Memory B cell (primary cell): ENCODE results near the gene ATP11A.
"Not testable (repeated sequence)": the region's sequence is repeated elsewhere in the genome, so short reads cannot be mapped to it uniquely, and the experiment has no call there.

Experiments used
- ATAC-seq: fragments of 150-1000 bp; cut with Tn5 transposase; 2 replicates; pipeline ENCODE4 v1.10.0; 2021; ENCODE audit warnings: low read depth, mild to moderate bottlenecking, moderate library complexity
- DNase-seq, 2 donors: peaks; one replicate each; pipeline ENCODE4 v3.0.0; 2022; ENCODE audit warnings: low spot score in 2 of 2
- H3K27ac Mint-ChIP-seq: one replicate; pipeline ENCODE4 v1.8.0; 2022; ENCODE audit warnings: mild to moderate bottlenecking, moderate library complexity, mixed read lengths
- H3K27me3 Mint-ChIP-seq: one replicate; pipeline ENCODE4 v1.8.0; 2022; ENCODE audit warnings: mixed read lengths
- H3K36me3 Mint-ChIP-seq: one replicate; pipeline ENCODE4 v1.8.0; 2022; ENCODE audit warnings: mild to moderate bottlenecking, mixed read lengths
- H3K4me1 Mint-ChIP-seq: one replicate; pipeline ENCODE4 v1.8.0; 2022; ENCODE audit warnings: mixed read lengths
- H3K4me3 Mint-ChIP-seq: one replicate; pipeline ENCODE4 v1.8.0; 2022; ENCODE audit warnings: mild to moderate bottlenecking, moderate library complexity, mixed read lengths
- H3K9me3 Mint-ChIP-seq: one replicate; pipeline ENCODE4 v1.8.0; 2022; ENCODE audit warnings: mixed read lengths

The ATP11A gene

DNA sequence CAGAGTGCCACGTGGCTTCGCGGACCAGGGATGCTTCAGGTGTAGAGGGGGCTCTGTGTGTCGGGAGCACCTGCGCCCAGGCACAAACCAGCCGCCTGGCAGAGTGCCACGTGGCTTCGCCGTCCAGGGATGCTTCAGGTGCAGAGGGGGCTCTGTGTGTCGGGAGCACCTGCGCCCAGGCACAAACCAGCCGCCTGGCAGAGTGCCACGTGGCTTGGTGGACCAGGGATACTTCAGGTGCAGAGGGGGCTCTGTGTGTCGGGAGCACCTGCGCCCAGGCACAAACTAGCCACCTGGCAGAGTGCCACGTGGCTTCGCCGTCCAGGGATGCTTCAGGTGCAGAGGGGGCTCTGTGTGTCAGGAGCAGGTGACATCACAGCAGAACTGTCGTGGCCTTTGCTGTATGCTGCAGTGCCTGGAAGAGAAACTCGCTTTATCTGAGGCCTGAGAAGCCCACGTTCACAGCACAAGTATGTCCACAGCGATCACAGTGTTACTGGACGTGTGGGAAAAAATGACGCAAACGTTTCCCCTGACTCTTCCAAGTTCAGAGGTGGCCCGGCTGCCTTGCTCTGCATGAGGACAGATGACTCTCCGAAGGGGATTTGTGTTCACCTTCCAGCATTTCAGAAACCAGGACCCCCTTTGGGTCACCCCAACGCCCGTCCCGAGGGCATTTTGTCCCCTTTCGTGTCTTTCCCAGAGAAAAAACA lies 151.6 kb downstream of the ATP11A start:
- not testable (repeated sequence) for H3K27me3 Mint-ChIP-seq, H3K9me3 Mint-ChIP-seq, H3K27ac Mint-ChIP-seq, H3K4me1 Mint-ChIP-seq, ATAC-seq, DNase-seq, H3K4me3 Mint-ChIP-seq
- peaks cover 30% of the 10 kb centered on the region for H3K36me3 Mint-ChIP-seq

DNA sequence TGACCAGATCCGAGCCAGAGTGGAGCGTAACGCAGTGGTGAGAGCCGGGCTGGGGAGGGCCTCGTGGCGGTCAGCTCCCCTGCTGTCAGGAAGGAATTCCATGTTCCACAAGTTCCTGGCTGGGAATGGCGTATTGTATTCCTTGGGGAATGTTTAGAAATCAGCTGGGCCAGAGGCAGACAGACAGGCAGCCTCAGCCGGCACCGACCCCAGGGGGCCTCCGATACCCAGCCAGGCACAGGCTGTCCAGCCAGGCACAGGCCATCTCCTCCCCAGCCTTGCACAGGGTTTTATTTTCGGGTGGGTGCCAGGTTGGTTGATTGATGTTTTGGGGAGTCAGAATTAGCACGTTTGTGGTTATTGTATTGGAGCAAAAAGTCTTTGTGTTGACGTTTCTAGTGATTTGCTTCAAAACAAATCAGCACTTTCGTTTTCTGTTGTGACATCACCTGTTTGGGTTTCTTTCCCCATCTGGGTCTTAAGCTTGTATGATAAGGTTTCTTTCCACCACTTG lies 152.6 kb downstream of the ATP11A start:
- peaks cover 22% of the 10 kb centered on the region for H3K36me3 Mint-ChIP-seq
- no peaks in the 10 kb centered on the region for H3K27me3 Mint-ChIP-seq
- ATAC-seq (no peak), DNase-seq (no peak)
- no peak overlapping the region for H3K27ac Mint-ChIP-seq
- no peaks in the 10 kb centered on the region for H3K4me1 Mint-ChIP-seq
- no peak overlapping the region for H3K4me3 Mint-ChIP-seq
- no peaks in the 10 kb centered on the region for H3K9me3 Mint-ChIP-seq

GRCh38 chr13:112842931-112843391 lies 153.1 kb downstream of the ATP11A start:
- DNase-seq (no peak), ATAC-seq (no peak)
- Mint-ChIP-seq H3K4me3 (no peak overlapping the region), H3K9me3 (no peaks in the 10 kb centered on the region), H3K4me1 (no peaks in the 10 kb centered on the region), H3K27ac (no peak overlapping the region), H3K27me3 (no peaks in the 10 kb centered on the region), H3K36me3 (peaks cover 26% of the 10 kb centered on the region)

GRCh38 chr13:112843392-112844111 lies 153.7 kb downstream of the ATP11A start:
- DNase-seq (no peak), ATAC-seq (no peak)
- no peaks in the 10 kb centered on the region for H3K27me3 Mint-ChIP-seq
- no peak overlapping the region for H3K27ac Mint-ChIP-seq
- peaks cover 26% of the 10 kb centered on the region for H3K36me3 Mint-ChIP-seq
- H3K4me1 Mint-ChIP-seq = no peaks in the 10 kb centered on the region
- no peak overlapping the region for H3K4me3 Mint-ChIP-seq
- H3K9me3 Mint-ChIP-seq = no peaks in the 10 kb centered on the region

GRCh38 chr13:112844411-112844810 lies 154.6 kb downstream of the ATP11A start:
- Mint-ChIP-seq H3K4me3 (no peak overlapping the region), H3K4me1 (no peaks in the 10 kb centered on the region), H3K27ac (no peak overlapping the region), H3K9me3 (no peaks in the 10 kb centered on the region), H3K27me3 (no peaks in the 10 kb centered on the region), H3K36me3 (peaks cover 24% of the 10 kb centered on the region)
- ATAC-seq (no peak), DNase-seq (no peak)

GRCh38 chr13:112844879-112845278 lies 155.0 kb downstream of the ATP11A start:
- no peak for ATAC-seq
- H3K9me3 Mint-ChIP-seq = no peaks in the 10 kb centered on the region
- peaks cover 24% of the 10 kb centered on the region for H3K36me3 Mint-ChIP-seq

DNA sequence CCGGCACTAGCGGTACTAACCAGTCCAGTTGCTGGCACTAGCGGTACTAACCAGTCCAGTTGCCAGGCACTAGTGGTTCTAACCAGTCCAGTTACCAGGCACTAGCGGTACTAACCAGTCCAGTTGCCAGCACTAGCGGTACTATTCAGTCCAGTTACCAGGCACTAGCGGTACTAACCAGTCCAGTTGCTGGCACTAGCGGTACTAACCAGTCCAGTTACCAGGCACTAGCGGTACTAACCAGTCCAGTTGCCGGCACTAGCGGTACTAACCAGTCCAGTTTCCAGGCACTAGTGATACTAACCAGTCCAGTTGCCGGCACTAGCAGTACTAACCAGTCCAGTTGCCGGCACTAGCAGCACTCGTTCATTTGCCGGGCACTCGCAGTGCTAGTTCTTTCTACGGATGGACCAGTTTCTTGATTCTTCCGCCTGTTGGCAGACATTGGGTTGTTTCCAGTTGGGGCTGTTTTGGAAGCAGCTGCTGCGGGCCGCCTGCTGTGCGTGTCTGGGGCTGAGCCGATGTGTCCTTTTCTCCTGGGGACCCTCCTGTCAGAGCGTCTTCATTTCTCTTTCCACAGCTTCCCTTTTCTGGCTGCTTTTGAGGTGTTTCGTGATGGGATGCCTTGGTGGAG lies 155.8 kb downstream of the ATP11A start:
- no peaks in the 10 kb centered on the region for H3K9me3 Mint-ChIP-seq
- DNase-seq (no peak), ATAC-seq (no peak)
- H3K27me3 Mint-ChIP-seq = no peaks in the 10 kb centered on the region
- peaks cover 24% of the 10 kb centered on the region for H3K36me3 Mint-ChIP-seq
- H3K4me1 Mint-ChIP-seq = no peaks in the 10 kb centered on the region
- H3K27ac Mint-ChIP-seq = no peak overlapping the region
- H3K4me3 Mint-ChIP-seq = no peak overlapping the region

More at GRCh38 chr13:112844879-112845278, 155.0 kb downstream of the ATP11A start:
- no peak overlapping the region for H3K27ac Mint-ChIP-seq
- H3K4me1 Mint-ChIP-seq = no peaks in the 10 kb centered on the region
- H3K27me3 Mint-ChIP-seq = no peaks in the 10 kb centered on the region
- DNase-seq = no peak
- H3K4me3 Mint-ChIP-seq = no peak overlapping the region

DNA sequence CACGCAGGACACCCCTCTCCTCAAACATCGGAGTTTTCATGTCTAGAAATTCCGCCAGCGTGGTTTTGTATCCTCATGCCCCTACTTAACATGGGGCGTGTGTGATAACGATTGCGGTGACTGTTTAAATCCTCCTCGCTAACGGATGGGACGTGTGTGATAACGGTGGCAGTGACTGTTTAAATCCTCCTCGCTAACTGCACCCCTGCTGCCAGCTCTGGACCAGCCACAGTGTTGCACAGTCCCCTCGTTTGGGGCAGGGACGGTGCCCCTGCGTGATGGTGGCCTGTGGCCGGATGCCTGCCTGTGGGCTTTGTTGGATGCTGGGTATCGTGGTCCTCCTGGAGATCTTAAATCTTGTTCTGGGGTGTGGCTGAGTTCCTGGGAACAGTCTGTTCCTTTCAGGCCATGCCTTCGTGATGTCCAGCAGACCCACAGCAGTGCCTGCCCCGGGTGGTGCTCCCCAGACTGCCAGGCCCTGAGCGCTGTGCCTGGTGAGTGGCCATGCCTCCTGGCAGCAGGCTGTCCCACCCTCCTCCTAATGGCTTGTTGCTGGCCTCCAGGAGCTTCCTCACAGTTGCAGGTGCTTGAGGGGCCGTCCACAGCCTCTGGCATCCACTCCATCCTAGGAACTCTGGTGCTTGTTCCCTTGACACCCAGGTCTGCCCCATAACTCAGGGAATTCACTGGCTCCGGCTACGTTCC lies 156.7 kb downstream of the ATP11A start:
- H3K27me3 Mint-ChIP-seq = no peaks in the 10 kb centered on the region
- no peaks in the 10 kb centered on the region for H3K4me1 Mint-ChIP-seq
- no peaks in the 10 kb centered on the region for H3K9me3 Mint-ChIP-seq
- H3K36me3 Mint-ChIP-seq = peaks cover 29% of the 10 kb centered on the region
- ATAC-seq = no peak
- no peak for DNase-seq
- no peak overlapping the region for H3K4me3 Mint-ChIP-seq
- no peak overlapping the region for H3K27ac Mint-ChIP-seq

DNA sequence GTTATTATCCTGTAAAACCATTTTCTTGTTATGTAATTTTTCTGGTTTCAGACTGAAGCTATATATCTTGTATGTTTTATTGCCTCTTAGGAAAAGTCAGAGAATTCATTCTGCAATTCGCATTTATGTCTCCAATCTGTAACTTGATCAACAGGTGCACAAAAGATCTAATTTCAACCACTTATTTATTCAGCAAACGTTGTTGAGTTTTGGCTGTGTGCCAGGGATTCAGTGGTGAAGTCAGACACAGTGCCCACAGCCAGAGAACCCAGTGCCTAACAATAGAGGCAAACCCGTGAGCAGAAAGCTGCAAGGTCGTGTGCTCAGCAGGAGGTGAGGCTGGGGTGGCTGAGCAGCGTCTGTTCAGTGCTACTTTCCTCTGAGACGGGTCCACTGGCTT lies 159.7 kb downstream of the ATP11A start:
- no peaks in the 10 kb centered on the region for H3K9me3 Mint-ChIP-seq
- DNase-seq (no peak), ATAC-seq (no peak)
- peaks cover 30% of the 10 kb centered on the region for H3K36me3 Mint-ChIP-seq
- H3K27ac Mint-ChIP-seq = no peak overlapping the region
- peaks cover 2% of the 10 kb centered on the region for H3K4me1 Mint-ChIP-seq
- no peaks in the 10 kb centered on the region for H3K27me3 Mint-ChIP-seq
- no peak overlapping the region for H3K4me3 Mint-ChIP-seq

DNA sequence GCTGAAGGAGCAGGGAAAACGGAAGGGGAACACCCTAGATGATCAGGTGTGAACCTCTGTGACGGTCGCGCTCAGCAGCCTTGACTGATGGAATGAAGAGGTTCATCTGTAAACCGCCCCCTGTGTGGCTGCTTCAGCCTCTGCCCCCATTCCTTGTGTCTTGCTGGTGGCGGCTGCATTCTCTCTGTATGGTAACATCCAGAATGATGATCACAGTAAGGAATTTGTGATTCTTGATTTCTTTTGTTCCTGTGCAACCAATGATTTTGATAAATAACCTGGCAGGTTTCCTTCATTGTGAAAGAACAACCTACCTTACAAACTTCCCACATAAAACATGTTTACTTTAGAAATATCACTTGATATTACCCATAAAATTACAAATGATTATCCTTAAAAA lies 160.4 kb downstream of the ATP11A start:
- Mint-ChIP-seq H3K36me3 (peaks cover 32% of the 10 kb centered on the region), H3K4me3 (no peak overlapping the region), H3K27me3 (no peaks in the 10 kb centered on the region), H3K4me1 (peaks cover 2% of the 10 kb centered on the region), H3K27ac (no peak overlapping the region), H3K9me3 (no peaks in the 10 kb centered on the region)
- ATAC-seq (no peak), DNase-seq (no peak)

DNA sequence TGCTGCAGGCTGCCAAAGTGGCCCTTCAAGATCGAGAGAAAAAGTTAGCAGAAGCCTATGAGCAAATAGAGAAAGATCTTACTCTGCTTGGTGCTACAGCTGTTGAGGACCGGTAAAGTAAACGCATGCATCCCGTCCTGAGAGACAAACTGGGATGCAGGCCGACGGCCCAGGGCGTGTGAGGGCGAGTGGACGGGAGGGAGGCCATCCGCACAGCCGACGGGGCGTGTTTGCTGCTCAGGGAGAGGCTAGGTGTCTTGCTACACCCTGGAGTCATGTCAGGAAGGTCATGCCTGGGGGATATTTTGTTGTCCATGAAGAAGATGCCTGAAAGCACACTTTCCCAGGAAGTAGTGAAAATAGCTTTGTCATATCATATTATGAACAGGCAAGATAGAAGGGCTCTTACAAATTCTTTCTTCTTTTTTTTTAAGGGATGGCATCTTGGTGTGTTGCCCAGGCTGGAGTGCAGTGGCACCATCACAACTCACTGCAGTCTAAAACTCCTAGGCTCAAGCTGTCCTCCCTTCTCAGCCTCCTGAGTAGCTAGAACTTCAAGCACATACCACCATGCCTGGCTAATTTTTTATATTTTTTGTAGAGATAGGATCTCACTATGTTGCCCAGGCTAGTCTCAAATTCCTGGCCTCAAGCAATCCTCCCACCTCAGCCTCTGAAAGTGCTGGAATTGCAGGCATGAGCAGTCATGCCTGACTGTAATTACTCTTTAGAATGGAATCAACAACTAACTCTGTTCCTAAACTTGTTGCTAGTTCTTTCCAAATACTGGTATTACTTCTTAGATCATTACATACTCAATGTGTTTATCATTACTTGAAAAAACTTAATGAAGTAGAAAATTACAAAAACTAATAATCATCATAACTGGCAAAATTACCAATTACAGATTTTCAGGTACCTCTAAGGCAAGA lies 161.5 kb downstream of the ATP11A start:
- no peak for DNase-seq
- Mint-ChIP-seq H3K4me1 (peaks cover 2% of the 10 kb centered on the region), H3K36me3 (peaks cover 30% of the 10 kb centered on the region), H3K27me3 (no peaks in the 10 kb centered on the region), H3K27ac (no peak overlapping the region), H3K4me3 (no peak overlapping the region), H3K9me3 (no peaks in the 10 kb centered on the region)
- ATAC-seq = no peak

DNA sequence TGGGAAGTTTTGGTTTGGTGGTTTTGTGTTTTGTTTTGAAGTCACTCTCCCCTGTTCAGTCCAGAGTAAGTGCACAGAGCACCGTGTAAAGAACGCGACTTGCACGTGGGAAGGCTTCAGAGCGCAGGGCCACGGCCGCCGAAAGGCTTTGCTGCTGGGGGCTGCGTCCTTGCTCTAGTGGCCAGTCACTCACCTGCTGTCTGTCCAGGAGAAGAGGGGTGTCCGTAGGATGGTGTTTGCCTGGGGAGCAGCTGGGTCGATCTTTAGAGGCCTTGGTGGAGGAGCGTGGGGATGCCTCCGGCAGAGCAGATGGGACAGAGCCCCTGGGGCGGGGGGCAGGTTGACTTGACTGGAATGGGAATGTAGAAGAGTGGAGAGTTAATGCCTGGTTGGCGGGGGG lies 162.6 kb downstream of the ATP11A start:
- Mint-ChIP-seq H3K9me3 (no peaks in the 10 kb centered on the region), H3K36me3 (peaks cover 32% of the 10 kb centered on the region), H3K4me3 (no peak overlapping the region), H3K27me3 (no peaks in the 10 kb centered on the region), H3K4me1 (peaks cover 2% of the 10 kb centered on the region), H3K27ac (no peak overlapping the region)
- ATAC-seq (no peak), DNase-seq (no peak)

DNA sequence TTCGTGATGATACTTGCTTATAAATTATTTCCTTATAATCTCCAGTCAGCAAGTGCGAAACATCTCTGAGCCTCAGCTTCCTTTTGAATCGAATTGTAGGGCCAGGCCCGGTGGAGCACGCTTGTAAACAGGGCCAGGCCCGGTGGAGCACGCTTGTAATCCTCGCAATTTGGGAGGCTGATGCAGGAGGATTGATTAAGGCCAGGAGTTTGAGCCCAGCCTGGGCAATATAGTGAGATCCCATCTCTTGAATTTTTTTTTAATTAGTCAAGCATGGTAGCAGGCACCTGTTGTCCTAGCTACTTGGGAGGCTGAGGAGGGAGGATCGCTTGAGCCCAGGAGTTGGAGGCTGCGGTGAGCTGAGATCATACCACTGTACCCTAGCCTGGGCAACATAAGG lies 163.0 kb downstream of the ATP11A start:
- Mint-ChIP-seq H3K4me3 (no peak overlapping the region), H3K36me3 (peaks cover 27% of the 10 kb centered on the region), H3K9me3 (no peaks in the 10 kb centered on the region), H3K27ac (no peak overlapping the region), H3K27me3 (no peaks in the 10 kb centered on the region), H3K4me1 (peaks cover 2% of the 10 kb centered on the region)
- DNase-seq (no peak), ATAC-seq (no peak)
